Esophagus muscularis mucosa (tissue), 4 donors: ENCODE measurements around the gene ATN1. TPM values are rescaled to one million over a fixed set of nuclear protein-coding genes. Genes with fewer than 3 reads are reported as not detected.
"Not testable (repeated sequence)": the region's sequence is repeated elsewhere in the genome, so short reads cannot be mapped to it uniquely, and the experiment has no call there.

Experiments
- DNase-seq: peaks from one replicate; pipeline ENCODE4 v3.0.0-alpha.2; 2017; ENCODE audit errors: extremely low spot score
- H3K27ac ChIP-seq, 4 donors: fragments of 200-600 bp; sonication (generic); replicated peaks in 1 of 4; 1 replicate in 3 of 4; 2 replicates in 1 of 4; pipeline ENCODE4 v1.5.1; 2016 to 2019; ENCODE audit warnings: mild to moderate bottlenecking in 1 of 4
- H3K27me3 ChIP-seq, 4 donors: fragments of 200-600 bp; sonication (generic); one replicate each; pipeline versions ENCODE4 v1.5.1 to v1.6.0; 2016 to 2019
- H3K36me3 ChIP-seq, 4 donors: fragments of 200-600 bp; sonication (generic); one replicate each; pipeline ENCODE4 v1.5.1; 2016 to 2019
- H3K4me1 ChIP-seq, 4 donors: fragments of 200-600 bp; sonication (generic); one replicate each; pipeline ENCODE4 v1.5.1; 2016 to 2019
- H3K4me3 ChIP-seq, 4 donors: fragments of 200-600 bp; sonication (generic); 1 replicate in 2 of 4; 2 replicates in 2 of 4; pipeline ENCODE4 v1.5.1; 2016 to 2019; ENCODE audit warnings: mild to moderate bottlenecking in 4 of 4, moderate library complexity in 1 of 4
- H3K9me3 ChIP-seq, 4 donors: fragments of 200-600 bp; sonication (generic); 1 replicate in 3 of 4; 2 replicates in 1 of 4; pipeline ENCODE4 v1.5.1; 2016 to 2019
- CTCF ChIP-seq, 3 experiments: fragments of 200-600 bp in 2 of 3; fragments of 450-650 bp in 1 of 3; sonication (generic) in 2 of 3; IDR thresholded peaks; one replicate each; pipeline ENCODE4 v1.5.1; 2017 to 2019; ENCODE audit warnings: antibody characterized with exemption in 3 of 3, mild to moderate bottlenecking in 2 of 3, moderate library complexity in 1 of 3
- EP300 ChIP-seq: sonication (generic); formaldehyde crosslinking; IDR thresholded peaks from one replicate; pipeline ENCODE4 v1.6.1; 2017; ENCODE audit warnings: antibody characterized with exemption
- POLR2A ChIP-seq: fragments of 450-650 bp; IDR thresholded peaks from one replicate; pipeline ENCODE4 v1.6.1; 2017; ENCODE audit warnings: antibody characterized with exemption, moderate library complexity, mild to moderate bottlenecking, low read depth
- POLR2AphosphoS5 ChIP-seq, 2 donors: sonication (generic); formaldehyde crosslinking; IDR thresholded peaks; one replicate each; pipeline ENCODE4 v1.6.1; 2017; ENCODE audit warnings: antibody characterized with exemption in 2 of 2
- WGBS: methylation state at CpG from one replicate; pipeline ENCODE4 v1.1.5; 2018; 5-methylcytosine and 5-hydroxymethylcytosine counted together
- intact Hi-C: fragments of 100-400 bp; cut with DNase I; formaldehyde crosslinking; loops from one replicate; pipeline ENCODE4 v1.15.1; 2023
- total RNA-seq, 4 donors: library from RNA; depleted of rRNA; stranded (reverse); fragments of >200 nt; gene quantifications; one replicate each; pipeline versions ENCODE4 v1.1.0 to v1.2.1, GENCODE V29; 2016

The ATN1 gene
- total RNA-seq, 4 donors from 2014 or later, result 72.2 to 163 (median 92.4) TPM

DNA sequence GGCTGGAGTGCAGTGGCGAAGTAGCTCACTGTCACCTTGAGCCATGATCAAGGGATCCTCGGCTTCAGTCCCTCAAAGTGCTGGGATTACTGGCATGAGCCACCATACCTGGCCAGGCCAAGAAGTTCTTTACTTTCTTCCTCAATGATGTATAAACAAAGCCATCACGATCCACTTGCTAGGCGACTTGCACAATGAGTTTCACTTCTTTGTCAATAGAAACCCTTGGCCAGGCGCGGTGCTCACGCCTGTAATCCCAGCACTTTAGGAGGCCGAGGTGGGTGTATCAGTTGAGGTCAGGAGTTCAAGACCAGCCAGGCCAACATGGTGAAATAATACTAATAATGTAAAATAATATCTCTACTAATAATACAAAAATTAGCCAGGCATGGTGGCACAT lies 40.3 kb upstream of the ATN1 start:
- no peak for DNase-seq
- Histone ChIP-seq H3K27ac (no peak overlapping the region), H3K4me1 (peaks cover 0 to 22% (median 16%) of the 10 kb centered on the region in 4 donors), H3K27me3 (no peaks in the 10 kb centered on the region), H3K9me3 (no peaks in the 10 kb centered on the region), H3K36me3 (peaks cover 9 to 32% (median 19%) of the 10 kb centered on the region in 4 donors), H3K4me3 (no peak overlapping the region)
- 82% methylated on average over 8 of the region's 8 CpGs for WGBS
- TF ChIP-seq POLR2AphosphoS5 (IDR thresholded peaks at IDR 0.05) (no peak), EP300 (no peak), CTCF (IDR thresholded peaks at IDR 0.05) (no peak), POLR2A (no peak)
- intact Hi-C loops, result no loop called here

DNA sequence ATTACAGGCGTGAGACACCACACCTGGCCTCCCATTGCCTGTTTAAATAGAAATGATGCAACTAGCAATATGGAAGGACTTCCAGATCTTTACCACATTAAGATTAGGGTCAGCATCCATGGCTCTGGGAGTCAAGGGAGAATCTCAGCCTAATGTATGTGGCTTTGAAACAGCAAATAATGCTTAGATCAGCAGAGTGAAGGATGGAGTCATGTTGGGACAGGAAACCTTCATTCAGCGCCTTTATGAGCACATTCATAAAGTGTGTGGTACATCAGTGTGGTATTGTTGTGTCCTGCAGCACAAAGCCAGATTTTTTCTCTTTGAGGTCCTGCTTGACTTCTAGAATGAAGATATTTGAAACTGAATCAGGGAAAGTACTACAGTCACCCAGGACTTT lies 39.4 kb upstream of the ATN1 start:
- H3K36me3 ChIP-seq, result peaks cover 9 to 23% (median 15%) of the 10 kb centered on the region in 4 donors
- H3K9me3 ChIP-seq, result no peaks in the 10 kb centered on the region
- DNase-seq, result no peak
- H3K4me1 ChIP-seq, result peaks cover 0 to 22% (median 16%) of the 10 kb centered on the region in 4 donors
- 97% methylated on average over 2 of the region's 2 CpGs for WGBS
- H3K27me3 ChIP-seq, result no peaks in the 10 kb centered on the region
- H3K4me3 ChIP-seq, result no peak overlapping the region
- intact Hi-C loops, result no loop called here
- H3K27ac ChIP-seq, result no peak overlapping the region
- TF ChIP-seq POLR2AphosphoS5 (IDR thresholded peaks at IDR 0.05), result no peak
- no peak for TF ChIP-seq POLR2A
- TF ChIP-seq CTCF (IDR thresholded peaks at IDR 0.05), result no peak
- TF ChIP-seq EP300, result no peak

- H3K27ac ChIP-seq, intact Hi-C loops, H3K9me3 ChIP-seq, H3K4me3 ChIP-seq, DNase-seq, H3K27me3 ChIP-seq: not testable (repeated sequence)
- Histone ChIP-seq H3K4me1 (peaks cover 0 to 22% (median 16%) of the 10 kb centered on the region in 4 donors), H3K36me3 (peaks cover 5 to 19% (median 11%) of the 10 kb centered on the region in 4 donors)
- WGBS, result 70% methylated on average over 7 of the region's 7 CpGs
Measured at GRCh38 chr12:6888794-6889193, 39.0 kb upstream of the ATN1 start.

GRCh38 chr12:6889775-6890573 lies 37.8 kb upstream of the ATN1 start:
- H3K27me3 ChIP-seq, H3K36me3 ChIP-seq, intact Hi-C loops, H3K9me3 ChIP-seq, DNase-seq: not testable (repeated sequence)
- Histone ChIP-seq H3K4me3 (peak overlapping the region in 1 of 4 donors; percentile 56), H3K4me1 (peaks cover 0 to 22% (median 16%) of the 10 kb centered on the region in 4 donors), H3K27ac (peak overlapping the region; percentile 88 to 94 (median 88))
- WGBS, result 92% methylated on average over 21 of the region's 21 CpGs

DNA sequence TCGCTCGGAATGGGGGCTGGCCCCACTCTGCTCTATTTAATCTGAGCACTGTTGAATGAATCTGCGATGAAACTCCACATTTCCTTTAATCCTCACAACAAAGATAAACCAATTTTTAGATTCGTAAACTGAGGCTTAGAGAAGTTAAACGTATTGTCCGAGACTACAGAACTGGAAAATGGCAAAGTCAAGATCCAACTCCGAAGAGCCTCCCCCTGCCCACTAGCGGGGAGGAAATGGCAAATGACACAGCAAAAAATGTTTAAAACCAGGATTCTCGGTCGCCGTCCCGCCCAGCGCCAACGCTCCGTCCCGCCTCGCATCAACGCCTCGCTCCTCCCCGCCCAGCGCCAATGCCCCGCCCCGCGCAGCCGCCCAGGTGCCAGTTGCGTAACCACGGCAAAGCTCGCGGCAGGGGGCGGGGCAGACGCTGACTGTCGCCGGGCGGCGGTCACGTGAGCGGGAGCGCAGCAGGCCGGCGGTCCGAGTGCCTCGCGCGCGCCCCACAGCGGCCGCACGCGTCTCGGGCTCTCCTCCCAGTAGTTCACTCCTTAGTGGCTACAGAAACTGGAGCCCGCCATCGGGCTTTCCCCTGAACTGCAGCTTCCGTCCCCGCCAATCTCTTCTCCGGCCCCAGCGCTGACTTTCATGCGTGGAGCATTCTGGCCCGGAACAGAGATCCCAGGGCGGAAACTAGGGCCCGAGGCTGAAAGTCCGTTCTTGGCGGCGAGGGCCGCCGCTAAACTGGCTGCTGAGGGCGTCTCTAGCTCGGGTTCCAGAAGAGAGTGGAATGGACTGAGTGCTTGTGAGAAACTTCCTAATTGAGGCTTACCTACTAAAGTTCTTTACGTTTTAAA lies 36.7 kb upstream of the ATN1 start:
- intact Hi-C loops, result no loop called here
- 2% methylated on average over 53 of the region's 68 CpGs for WGBS

More for the DNA sequence above, 36.7 kb upstream of the ATN1 start:
- DNase-seq, result peak; percentile 99
- peak overlapping the region; percentile 88 to 94 (median 88) for H3K27ac ChIP-seq
- H3K9me3 ChIP-seq, result no peaks in the 10 kb centered on the region
- H3K4me3 ChIP-seq, result peak overlapping the region; percentile 55 to 57 (median 56)
- peaks cover 0 to 22% (median 16%) of the 10 kb centered on the region in 4 donors for H3K4me1 ChIP-seq
- H3K27me3 ChIP-seq, result no peaks in the 10 kb centered on the region
- peak; percentile 26 for TF ChIP-seq POLR2A
- TF ChIP-seq CTCF (IDR thresholded peaks at IDR 0.05), result peak; percentile 88 to 96 (median 95)
- TF ChIP-seq POLR2AphosphoS5 (IDR thresholded peaks at IDR 0.05), result peak; percentile 93 to 94
- no peak for TF ChIP-seq EP300
- no peaks in the 10 kb centered on the region for H3K36me3 ChIP-seq
